ENCODE results near the gene KRT77.

The KRT77 gene

DNA sequence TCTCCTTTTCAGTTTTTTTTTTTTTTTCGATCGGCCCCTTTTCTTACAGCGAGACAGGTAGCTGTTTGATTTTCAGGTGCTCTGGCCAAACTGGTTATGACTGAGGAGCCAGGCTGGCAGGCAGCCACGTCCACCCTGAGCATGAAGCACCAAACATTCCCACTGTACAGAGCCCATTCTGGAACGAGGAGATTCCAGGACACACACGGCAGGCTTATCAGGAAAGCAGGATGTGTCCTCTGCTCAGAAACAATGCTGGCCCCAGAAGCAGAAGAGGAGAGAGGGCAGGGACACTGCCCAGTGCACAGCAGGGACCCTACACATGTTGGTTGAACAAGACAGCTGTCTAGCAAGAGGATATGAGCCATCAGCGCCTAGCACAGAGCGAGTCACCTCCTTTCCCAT lies 47.6 kb downstream of the KRT77 start:
- no peak for DNase-seq (ENCODE audit: low spot score)

DNA sequence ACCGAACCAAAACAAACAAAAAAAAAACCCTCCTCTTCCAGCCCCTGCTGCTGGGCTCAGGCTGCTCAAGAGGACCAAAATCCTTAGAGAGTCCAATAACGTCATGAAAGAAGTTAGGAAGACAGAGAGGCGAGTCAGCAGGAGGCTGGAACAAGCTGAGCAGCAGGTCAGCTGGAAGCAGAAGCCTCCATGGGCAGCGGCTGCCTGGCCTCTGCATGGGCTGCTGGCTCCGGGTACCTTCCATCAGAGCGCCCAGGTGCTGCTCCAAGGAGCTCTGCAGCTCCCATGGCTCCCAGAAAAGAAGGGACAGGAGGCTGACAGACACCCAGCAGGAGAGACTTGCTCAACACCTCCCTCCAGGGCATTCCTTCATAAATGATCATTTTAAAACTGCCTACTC lies 48.1 kb downstream of the KRT77 start:
- no peak for DNase-seq (ENCODE audit: low spot score)

DNA sequence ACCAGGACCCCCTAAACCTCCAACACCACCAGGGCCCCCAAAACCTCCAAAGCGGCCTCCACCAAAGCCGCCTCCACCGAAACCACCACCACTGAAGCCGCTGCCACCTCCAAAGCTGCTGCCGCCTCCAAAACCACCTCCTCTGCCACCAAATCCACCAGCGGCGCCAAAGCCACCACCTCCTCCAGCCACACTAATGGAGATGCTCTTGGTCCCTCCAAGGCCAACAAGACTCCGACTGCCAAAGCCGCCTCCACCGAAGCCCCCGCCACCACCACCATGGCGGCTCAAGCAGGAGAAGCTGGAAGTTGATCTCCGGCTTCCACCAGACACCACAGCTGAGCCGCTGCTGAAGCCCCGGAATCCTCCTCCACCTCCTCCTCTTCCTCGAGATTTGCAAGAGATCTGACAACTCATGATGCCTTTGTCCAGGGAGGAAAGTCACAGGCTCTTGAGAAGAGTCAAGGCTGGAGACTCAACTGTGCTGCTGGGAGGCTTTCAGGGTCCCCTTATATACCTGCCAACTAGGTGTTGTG lies 51.5 kb downstream of the KRT77 start, which contains the start of gene KRT2:
TSS of gene KRT2 (minus strand) at position 486 of the 536 bp plus-strand sequence. CDS start at position 417, 69 bp downstream.
- peak; percentile 39 for DNase-seq (ENCODE audit: low spot score)

DNA sequence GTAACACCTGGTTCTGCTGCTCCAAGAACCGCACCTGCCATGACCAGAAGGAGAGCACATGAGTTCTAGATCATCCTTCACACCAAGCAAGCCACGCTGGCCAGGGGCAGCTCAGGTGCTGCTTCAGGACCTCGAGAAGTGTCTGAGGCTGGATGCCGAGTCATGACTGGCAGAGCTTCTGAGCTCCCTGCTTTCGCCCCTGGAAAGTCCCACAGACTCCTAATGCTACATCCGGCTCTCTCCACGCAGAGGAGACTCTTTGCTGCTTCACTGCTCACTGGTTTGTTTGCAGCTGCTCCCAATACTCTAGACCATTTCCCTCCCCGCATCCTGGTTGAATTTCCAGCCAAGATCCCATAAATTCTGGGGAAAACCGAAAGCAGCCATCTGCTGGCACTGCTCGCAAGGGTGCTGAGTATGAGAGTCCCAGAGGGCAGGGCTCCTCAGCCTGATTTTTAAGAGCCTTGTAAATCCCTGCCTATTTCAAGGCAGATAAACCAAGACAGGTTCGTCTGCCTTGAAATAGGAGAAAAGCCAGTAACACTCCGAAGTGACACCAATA lies 52.7 kb downstream of the KRT77 start:
- DNase-seq (ENCODE audit: low spot score): no peak

DNA sequence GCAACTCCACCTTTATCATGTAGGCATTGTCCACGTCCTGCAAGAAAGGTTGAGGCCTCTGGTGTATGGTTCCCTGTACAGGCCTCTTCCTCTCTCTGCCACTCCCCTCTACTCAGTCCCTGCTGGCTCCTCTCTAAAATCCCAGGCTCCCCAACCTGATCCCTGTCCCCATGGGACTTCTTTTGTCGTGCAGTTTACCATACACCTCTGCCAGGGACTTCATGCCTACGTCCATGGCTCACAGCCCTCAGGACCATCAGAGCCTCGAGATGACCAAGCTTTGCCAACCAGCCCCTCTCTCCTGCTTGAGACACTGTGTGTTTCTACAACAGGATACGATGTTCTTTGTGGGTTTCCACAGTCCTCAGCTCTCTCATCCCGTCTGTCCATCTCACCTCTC lies 54.3 kb downstream of the KRT77 start:
- no peak for DNase-seq (ENCODE audit: low spot score)

DNA sequence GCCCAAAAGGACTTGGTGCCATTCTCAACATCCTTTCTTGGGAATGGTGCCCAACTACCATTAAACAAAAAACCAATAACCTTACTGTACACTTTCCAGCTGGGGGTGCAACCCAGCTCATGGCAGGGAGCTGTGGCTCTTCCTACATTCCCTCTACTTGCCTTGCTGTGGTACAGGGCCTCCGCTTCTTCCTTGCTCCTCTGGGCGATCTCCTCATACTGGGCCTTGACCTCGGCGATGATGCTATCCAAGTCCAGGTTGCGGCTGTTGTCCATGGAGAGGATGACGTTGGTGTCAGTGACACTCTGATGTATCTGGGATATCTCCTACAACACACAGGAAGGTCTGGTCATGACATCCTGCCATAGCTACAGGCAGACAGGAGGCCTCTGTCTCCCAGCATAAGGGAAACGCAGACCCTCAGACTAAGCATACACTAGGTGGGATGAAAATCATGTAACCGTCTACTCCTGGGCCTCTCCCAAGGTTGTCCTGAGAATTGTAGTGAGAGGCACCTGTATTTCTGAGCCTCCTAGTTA lies 55.2 kb downstream of the KRT77 start:
- peak; percentile 37 for DNase-seq (ENCODE audit: low spot score)

DNA sequence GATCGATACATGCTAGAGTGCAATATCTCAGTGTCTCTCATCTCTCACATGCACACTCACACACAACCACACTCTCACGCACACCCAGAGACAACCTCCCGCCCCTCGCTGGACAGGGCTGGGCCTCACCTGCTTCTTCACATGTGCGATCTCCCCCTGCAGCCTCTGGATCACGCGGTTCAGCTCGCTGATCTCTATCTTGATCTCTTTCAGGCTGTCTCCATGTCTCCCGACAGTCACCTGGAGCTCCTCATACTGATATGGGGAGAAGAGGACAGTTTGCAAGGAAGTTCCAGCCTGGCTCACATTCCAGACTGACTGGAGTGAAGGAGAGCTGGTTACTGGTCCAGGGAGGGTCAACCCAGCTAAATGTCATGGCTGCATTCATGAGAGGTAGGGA lies 55.7 kb downstream of the KRT77 start:
- no peak for DNase-seq (ENCODE audit: low spot score)

DNA sequence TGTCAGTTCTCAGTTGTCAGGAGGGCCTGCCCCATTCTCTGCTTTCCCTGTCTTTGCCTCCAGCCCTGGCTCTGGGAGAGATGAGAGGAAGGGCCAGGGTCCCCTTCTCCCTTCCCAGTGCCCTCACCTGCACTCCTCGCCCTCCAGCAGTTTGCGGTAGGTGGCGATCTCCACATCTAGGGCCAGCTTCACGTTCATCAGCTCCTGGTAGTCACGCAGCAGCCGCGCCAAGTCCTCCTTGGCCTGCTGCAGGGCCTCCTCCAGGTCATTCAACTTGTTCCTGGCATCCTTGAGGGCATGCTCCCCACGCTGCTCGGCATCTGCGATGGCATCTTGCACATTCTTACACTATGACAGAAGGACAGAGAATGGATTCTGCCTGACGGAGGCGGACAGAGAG lies 56.7 kb downstream of the KRT77 start:
- DNase-seq (ENCODE audit: low spot score): peak; percentile 48

DNA sequence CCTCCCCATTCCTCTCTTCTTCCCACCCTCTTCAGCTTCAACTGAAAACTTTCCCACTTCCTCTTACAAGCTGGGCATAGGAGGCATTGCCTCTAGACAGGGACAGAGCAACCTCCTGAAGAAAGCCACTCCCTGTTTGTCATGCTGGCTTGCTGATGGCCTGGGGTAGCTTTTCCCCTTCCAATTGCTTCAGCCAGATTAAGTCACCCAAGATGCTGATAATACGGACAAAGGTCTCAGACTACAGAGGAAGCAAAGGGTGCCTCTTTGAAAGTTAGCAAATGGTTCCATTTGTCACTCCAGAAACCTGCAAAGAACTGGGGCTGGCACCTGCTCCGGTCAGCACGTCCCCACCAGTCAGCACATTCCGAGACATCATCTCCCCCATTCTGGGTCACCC lies 57.3 kb downstream of the KRT77 start:
- DNase-seq (ENCODE audit: low spot score): peak; percentile 34

DNA sequence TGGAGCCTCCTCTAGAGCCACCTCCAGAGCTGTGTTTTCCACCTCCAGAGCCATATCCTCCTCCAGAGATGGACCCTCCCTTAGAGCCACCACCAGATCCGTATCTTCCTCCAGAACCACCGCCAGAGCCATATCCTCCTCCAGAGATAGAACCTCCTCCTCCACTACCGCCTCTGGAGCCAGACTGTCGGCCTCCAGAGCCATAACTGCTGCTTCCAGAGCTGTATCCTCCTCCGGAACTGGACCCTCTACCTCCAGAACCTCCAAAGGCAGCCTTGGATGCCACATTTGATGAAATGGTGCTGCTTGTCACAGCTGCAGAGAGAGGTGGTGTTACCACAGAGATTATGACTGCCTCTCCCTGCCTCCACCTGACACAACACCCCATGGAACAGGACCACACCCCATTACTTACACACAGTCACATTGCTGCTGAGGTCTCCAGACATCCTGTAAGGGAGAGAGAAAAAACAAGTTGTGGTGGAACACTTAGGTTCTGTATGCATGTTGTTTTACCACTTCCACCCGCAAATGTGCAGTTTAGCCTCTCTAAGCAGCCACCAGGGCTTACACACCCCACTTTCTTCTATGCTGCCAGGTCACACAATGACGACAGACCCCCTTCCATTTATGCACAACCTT lies 58.1 kb downstream of the KRT77 start:
- peak; percentile 37 for DNase-seq (ENCODE audit: low spot score)

DNA sequence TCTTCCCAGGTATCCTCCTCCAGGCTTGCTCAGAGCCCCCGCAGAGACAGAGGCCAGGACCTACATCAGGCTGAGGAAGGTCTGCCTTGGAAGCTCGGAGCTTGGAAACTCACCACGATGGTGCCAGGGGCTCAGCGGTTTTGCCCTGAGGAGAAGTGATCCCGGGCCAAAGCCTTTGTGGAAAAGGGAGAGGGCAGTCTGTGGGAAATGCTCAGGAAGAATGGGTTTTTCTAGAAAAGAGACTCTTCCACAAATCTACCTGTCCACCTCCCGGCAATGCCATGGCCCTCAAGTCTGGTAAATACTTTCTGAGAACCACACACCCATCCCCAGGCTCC lies 59.3 kb downstream of the KRT77 start:
- DNase-seq (ENCODE audit: low spot score): peak; percentile 43

DNA sequence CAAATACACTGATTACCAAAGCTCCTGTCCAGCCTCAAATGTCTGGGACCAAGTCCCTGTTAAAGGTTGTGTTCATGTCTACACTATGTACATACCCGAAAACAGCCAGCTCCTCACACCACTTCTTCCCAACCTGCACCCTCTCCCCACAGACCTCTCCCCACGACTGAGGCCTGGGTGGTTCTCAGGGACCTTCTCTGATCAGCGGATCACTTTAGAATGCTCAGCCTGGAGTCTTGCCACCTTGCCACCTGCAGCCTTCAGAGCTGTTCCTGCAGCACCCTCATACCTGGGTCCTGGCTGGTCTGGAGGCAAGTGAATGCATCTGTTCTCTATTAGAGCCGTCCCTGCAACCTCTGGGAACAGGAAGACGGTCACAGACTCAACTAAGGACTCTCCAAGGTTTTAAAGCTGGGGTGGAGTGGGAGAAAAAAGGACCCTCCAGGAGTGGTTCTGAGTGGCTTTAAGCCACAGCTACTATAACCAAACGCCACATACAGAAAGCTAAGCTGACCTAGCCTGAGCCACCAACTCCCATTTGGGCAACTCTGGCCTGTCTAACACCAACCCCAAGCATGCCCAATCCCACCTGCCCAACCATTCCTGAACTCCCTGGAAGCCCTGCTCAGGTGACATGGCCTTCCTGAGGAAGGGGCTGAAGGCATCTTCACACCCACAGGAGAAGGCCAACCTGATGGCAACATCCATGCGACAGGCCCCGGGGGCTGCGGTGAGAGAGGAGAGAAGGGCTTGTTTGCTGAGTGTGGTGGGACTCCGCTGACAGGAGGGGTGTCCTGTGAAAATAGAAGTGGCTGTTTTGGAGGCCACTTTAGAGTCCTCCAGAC lies 59.9 kb downstream of the KRT77 start:
- peak; percentile 37 for DNase-seq (ENCODE audit: low spot score)

DNA sequence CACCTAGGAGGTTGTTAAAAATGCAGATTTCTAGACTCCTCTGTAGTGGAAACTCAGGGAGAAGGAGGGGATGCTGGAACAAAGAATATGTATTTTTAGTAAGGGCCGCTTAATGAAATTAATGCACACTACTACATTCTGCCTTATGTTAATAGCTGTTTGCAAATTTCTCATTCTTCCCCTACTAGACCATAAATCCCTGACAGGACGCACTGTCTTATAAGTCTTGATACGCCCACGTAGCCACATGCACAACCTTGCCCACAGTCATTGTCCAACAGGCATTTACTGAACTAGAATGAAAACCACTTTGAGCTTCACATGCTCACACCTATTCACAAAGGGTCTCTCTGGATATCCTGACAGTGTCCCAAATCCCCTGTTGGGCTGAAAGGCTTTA lies 61.9 kb downstream of the KRT77 start:
- DNase-seq (ENCODE audit: low spot score): no peak

Data from ecto neural progenitor cell (in vitro differentiated cells).